Upper lobe of left lung (tissue), 4 donors: ENCODE data around the gene KRR1.

Experiments used
- EP300 ChIP-seq, 4 donors: sonication (generic); formaldehyde crosslinking; IDR thresholded peaks; one replicate each; pipeline ENCODE4 v1.5.1; 2017; ENCODE audit warnings: antibody characterized with exemption in 4 of 4, control low read depth in 2 of 4
- POLR2A ChIP-seq, 4 donors: fragments of 450-650 bp; IDR thresholded peaks; one replicate each; pipeline ENCODE4 v1.5.1; 2016 to 2017; ENCODE audit warnings: antibody characterized with exemption in 4 of 4, mild to moderate bottlenecking in 2 of 4
- POLR2AphosphoS5 ChIP-seq, 2 donors: sonication (generic); formaldehyde crosslinking; IDR thresholded peaks; one replicate each; pipeline ENCODE4 v1.5.1; 2017; ENCODE audit warnings: antibody characterized with exemption in 2 of 2
- TF ChIP-seq, protein P1 (sequence below), 6 experiments: fragments of 450-650 bp in 4 of 6; fragments of 200-600 bp in 2 of 6; sonication (generic) in 2 of 6; IDR thresholded peaks; one replicate each; pipeline ENCODE4 v1.5.1; 2016 to 2019; ENCODE audit warnings: antibody characterized with exemption in 6 of 6

- TF ChIP-seq, protein P1, sequence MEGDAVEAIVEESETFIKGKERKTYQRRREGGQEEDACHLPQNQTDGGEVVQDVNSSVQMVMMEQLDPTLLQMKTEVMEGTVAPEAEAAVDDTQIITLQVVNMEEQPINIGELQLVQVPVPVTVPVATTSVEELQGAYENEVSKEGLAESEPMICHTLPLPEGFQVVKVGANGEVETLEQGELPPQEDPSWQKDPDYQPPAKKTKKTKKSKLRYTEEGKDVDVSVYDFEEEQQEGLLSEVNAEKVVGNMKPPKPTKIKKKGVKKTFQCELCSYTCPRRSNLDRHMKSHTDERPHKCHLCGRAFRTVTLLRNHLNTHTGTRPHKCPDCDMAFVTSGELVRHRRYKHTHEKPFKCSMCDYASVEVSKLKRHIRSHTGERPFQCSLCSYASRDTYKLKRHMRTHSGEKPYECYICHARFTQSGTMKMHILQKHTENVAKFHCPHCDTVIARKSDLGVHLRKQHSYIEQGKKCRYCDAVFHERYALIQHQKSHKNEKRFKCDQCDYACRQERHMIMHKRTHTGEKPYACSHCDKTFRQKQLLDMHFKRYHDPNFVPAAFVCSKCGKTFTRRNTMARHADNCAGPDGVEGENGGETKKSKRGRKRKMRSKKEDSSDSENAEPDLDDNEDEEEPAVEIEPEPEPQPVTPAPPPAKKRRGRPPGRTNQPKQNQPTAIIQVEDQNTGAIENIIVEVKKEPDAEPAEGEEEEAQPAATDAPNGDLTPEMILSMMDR (IDR thresholded peaks at IDR 0.05) = no peak
- TF ChIP-seq POLR2A (IDR thresholded peaks at IDR 0.05) (no peak), POLR2AphosphoS5 (IDR thresholded peaks at IDR 0.05) (no peak), EP300 (IDR thresholded peaks at IDR 0.05) (no peak)
These were observed 45.0 kb upstream of the KRR1 start for GRCh38 chr12:75556311-75556899.
